ENCODE results near the gene CCDC170. TPM values are rescaled to one million over a fixed set of nuclear protein-coding genes. Genes with fewer than 3 reads are reported as not detected.

The CCDC170 gene
- total and polyA plus RNA-seq, 4 donors = 0.37 to 0.59 (median 0.45) TPM

DNA sequence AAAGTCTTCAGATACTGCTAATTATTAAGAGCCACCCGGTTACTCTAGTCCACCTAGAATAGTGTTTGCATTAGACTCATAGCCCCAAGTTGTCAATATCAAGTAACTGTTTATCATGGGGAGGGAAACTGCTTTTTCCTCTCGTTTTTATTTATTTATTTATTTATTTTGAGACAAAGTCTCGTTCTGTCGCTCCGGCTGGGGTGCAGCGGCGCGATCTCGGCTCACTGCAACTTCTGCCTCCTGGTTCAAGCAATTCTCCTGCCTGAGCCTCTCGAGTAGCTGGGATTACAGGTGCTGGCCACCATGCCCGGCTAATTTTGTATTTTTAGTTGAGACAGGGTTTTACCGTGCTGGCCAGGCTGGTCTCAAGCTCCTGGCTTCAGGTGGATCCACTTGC lies 16.1 kb upstream of the CCDC170 start:
- 95% methylated on average over 12 of the region's 12 CpGs for WGBS
- Histone ChIP-seq H3K9ac (ENCODE audit: low read depth in 1 of 2, low read length in 2 of 2) (no peak overlapping the region), H3K36me3 (ENCODE audit: control insufficient read depth in 4 of 4, insufficient read depth in 3 of 4, low read depth in 1 of 4, low read length in 3 of 4) (no peaks in the 10 kb centered on the region), H3K27me3 (ENCODE audit: control insufficient read depth in 4 of 4, insufficient read depth in 4 of 4, low read length in 3 of 4) (no peaks in the 10 kb centered on the region), H3K4me3 (ENCODE audit: low read depth in 1 of 3, low read length in 3 of 3) (no peak overlapping the region), H3K27ac (ENCODE audit: low read depth in 1 of 2, low read length in 2 of 2) (no peak overlapping the region), H3K4me1 (ENCODE audit: control insufficient read depth in 4 of 4, insufficient read depth in 4 of 4, low read length in 3 of 4) (peaks cover 0 to 3% (median 1%) of the 10 kb centered on the region in 4 donors), H3K9me3 (ENCODE audit: control insufficient read depth in 4 of 4, low read length in 3 of 4) (no peaks in the 10 kb centered on the region)
- DNase-seq (ENCODE audit: low spot score) = no peak
- TF ChIP-seq GABPA (IDR thresholded peaks at IDR 0.05 in 1 of 2, conservative IDR thresholded peaks at IDR 0.05 in 1 of 2) = no peak
- no peak for TF ChIP-seq HNF4A (conservative IDR thresholded peaks at IDR 0.05)
- no peak for TF ChIP-seq HNF4G (IDR thresholded peaks at IDR 0.05)
- TF ChIP-seq RXRA (IDR thresholded peaks at IDR 0.05) = no peak
- no peak for TF ChIP-seq SP1 (IDR thresholded peaks at IDR 0.05)
- TF ChIP-seq EGR1 (IDR thresholded peaks at IDR 0.05; ENCODE audit: low read depth in 2 of 2) = no peak
- TF ChIP-seq, protein P1, sequence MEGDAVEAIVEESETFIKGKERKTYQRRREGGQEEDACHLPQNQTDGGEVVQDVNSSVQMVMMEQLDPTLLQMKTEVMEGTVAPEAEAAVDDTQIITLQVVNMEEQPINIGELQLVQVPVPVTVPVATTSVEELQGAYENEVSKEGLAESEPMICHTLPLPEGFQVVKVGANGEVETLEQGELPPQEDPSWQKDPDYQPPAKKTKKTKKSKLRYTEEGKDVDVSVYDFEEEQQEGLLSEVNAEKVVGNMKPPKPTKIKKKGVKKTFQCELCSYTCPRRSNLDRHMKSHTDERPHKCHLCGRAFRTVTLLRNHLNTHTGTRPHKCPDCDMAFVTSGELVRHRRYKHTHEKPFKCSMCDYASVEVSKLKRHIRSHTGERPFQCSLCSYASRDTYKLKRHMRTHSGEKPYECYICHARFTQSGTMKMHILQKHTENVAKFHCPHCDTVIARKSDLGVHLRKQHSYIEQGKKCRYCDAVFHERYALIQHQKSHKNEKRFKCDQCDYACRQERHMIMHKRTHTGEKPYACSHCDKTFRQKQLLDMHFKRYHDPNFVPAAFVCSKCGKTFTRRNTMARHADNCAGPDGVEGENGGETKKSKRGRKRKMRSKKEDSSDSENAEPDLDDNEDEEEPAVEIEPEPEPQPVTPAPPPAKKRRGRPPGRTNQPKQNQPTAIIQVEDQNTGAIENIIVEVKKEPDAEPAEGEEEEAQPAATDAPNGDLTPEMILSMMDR (IDR thresholded peaks at IDR 0.05; ENCODE audit: low read depth, low read length, missing input control) = no peak
- TF ChIP-seq TAF1 (conservative IDR thresholded peaks at IDR 0.05) = no peak
- TF ChIP-seq FOXA1 (IDR thresholded peaks at IDR 0.05) = no peak
- no peak for TF ChIP-seq ATF3 (IDR thresholded peaks at IDR 0.05)
- no peak for TF ChIP-seq YY1 (IDR thresholded peaks at IDR 0.05)
- no peak for TF ChIP-seq NR2F2 (IDR thresholded peaks at IDR 0.05)
- no peak for TF ChIP-seq ZBTB33 (IDR thresholded peaks at IDR 0.05)
- no peak for TF ChIP-seq FOXA2 (IDR thresholded peaks at IDR 0.05)
- TF ChIP-seq, protein P2, sequence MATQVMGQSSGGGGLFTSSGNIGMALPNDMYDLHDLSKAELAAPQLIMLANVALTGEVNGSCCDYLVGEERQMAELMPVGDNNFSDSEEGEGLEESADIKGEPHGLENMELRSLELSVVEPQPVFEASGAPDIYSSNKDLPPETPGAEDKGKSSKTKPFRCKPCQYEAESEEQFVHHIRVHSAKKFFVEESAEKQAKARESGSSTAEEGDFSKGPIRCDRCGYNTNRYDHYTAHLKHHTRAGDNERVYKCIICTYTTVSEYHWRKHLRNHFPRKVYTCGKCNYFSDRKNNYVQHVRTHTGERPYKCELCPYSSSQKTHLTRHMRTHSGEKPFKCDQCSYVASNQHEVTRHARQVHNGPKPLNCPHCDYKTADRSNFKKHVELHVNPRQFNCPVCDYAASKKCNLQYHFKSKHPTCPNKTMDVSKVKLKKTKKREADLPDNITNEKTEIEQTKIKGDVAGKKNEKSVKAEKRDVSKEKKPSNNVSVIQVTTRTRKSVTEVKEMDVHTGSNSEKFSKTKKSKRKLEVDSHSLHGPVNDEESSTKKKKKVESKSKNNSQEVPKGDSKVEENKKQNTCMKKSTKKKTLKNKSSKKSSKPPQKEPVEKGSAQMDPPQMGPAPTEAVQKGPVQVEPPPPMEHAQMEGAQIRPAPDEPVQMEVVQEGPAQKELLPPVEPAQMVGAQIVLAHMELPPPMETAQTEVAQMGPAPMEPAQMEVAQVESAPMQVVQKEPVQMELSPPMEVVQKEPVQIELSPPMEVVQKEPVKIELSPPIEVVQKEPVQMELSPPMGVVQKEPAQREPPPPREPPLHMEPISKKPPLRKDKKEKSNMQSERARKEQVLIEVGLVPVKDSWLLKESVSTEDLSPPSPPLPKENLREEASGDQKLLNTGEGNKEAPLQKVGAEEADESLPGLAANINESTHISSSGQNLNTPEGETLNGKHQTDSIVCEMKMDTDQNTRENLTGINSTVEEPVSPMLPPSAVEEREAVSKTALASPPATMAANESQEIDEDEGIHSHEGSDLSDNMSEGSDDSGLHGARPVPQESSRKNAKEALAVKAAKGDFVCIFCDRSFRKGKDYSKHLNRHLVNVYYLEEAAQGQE (IDR thresholded peaks at IDR 0.05) = no peak
- TF ChIP-seq, protein P3, sequence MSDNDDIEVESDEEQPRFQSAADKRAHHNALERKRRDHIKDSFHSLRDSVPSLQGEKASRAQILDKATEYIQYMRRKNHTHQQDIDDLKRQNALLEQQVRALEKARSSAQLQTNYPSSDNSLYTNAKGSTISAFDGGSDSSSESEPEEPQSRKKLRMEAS (IDR thresholded peaks at IDR 0.05) = no peak
- TF ChIP-seq JUND (IDR thresholded peaks at IDR 0.05) = no peak
- TF ChIP-seq RAD21 (IDR thresholded peaks at IDR 0.05) = no peak
